SH-SY5Y (cell line): ENCODE results near the gene B3GALT5.

Source experiments
- GATA2 ChIP-seq: IDR thresholded peaks from 2 replicates; pipeline ENCODE4 v1.6.1; 2011; ENCODE audit warnings: mild to moderate bottlenecking, low read depth, low read length
- GATA3 ChIP-seq: IDR thresholded peaks from 2 replicates; pipeline ENCODE4 v1.6.1; 2011; ENCODE audit warnings: low read depth, mild to moderate bottlenecking, low read length, moderate library complexity

B3GALT5 gene

GRCh38 chr21:39595465-39595864 is 17.3 kb upstream of the B3GALT5 start:
- TF ChIP-seq GATA2 (no peak), GATA3 (no peak)

DNA sequence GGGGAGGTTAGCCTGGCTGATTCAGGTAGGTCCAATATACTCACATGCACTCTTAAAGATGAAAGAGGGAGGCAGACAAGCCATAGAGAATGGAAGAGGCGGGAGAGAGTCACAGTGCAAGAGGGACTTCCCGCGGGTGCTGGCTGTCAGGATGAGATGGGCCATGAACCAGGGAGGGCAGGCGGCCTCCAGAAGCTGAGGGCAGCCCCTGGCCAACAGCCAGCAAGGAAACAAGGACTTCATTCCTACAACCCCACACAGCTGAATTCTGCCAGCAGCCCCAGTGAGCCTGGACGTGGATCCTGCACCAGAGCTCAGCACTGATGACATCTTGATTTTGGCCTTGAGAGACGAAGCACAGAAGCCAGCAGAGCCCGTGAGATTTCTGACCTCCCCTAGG is 15.1 kb upstream of the B3GALT5 start:
- no peak for TF ChIP-seq GATA2
- no peak for TF ChIP-seq GATA3

DNA sequence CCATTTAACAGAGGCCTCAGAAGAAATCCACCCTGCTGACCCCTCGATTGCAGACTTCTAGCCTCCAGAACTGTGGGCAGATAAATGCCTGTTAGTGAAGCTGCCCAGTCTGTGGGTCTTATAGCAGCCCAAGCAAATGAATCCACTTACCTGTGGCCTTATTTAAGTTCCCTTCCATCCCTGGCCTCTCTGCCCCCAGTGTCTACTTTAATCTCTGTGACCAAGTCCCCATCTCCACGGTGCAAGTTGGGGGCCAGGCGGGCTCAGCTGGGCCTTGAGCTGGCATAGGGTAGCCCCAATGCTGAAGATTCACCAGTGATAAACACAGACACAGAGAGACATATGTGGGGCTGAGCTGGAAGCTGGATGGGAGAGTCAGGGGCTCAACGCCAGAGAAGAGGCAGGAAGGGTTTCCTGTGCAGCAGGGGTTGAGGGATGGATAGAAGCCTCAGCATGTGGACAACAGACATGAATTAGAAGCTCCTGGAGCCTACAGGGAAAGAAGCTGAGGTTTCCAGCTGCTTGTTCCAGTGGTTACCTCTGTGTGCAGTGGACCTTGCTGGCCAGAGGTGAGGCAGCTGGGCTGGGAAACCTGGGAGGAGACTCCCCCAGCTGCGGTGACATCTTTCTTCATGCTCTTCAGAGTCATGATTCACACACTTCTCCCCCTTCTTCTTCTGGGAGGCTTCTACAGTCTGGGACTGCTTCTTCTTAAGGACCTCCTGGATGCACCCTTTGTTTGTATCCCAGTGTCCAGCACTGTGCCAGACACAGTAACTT is 13.4 kb upstream of the B3GALT5 start:
- TF ChIP-seq GATA3 (no peak), GATA2 (no peak)

DNA sequence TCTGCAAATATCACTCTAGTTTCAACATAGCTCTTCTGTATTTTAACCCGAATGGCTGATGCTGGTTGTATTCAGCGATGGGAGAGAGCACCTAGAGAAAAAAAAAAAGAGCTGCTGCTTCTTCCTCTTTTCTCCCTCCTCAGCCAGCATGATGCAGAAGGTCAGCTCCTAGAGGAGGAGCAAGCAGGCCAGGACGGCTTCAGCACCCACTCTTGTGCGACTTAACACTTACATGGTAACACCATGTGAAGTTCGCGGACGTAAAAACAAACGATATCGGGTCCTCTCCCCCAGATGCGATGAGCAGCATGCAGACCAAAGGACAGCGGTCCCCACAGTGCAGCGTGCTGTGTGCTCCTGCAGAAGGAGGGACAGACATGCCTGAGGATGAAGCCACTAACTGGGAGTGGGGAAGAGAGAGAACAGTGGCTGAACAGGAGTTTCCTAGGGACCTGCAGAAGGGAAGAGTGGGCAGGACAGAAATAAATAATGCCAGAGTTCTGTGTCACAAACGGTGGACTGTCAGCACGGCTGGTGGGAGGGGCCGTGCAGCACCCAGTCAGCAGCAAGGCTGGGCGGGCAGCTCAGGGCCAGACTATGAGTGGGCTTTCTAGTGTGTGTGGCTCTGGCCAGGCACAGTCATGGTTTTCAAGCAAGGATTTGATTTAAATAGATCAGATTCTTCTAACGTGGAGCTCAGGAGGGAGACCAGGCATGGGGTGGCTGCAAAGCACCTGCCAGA is 11.4 kb upstream of the B3GALT5 start:
- TF ChIP-seq GATA3 (no peak), GATA2 (no peak)

DNA sequence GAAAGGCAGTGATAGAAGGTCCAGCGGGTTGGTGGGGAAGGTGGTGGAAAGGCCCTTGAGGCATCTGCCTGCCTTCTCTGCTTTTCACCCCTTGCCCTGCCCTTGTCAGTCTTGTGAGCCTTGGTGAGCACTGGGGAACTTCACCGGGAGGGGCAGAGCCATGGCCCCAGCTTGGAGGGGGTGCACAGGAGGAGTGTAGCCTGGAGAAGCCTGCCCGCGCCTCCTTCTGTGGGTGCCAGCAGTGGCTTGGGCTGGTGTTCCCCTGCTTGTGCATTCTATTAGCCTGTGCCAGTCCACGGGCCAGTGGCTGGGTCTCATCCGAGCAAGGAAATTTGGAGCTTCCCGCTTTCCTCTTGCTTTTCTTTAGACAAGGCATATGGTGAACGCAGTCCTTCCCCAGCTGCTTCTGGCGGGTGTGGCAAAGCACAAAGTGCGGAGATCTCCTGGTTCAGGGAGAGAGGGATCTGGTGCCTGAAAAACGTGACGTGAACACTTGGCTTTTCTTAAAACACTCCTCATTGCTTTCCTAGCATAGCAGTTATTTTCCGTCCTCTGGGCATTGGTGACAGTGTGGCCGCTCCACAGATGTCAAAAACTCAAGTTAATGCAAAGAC is 10.6 kb upstream of the B3GALT5 start:
- TF ChIP-seq GATA2, result no peak
- no peak for TF ChIP-seq GATA3

DNA sequence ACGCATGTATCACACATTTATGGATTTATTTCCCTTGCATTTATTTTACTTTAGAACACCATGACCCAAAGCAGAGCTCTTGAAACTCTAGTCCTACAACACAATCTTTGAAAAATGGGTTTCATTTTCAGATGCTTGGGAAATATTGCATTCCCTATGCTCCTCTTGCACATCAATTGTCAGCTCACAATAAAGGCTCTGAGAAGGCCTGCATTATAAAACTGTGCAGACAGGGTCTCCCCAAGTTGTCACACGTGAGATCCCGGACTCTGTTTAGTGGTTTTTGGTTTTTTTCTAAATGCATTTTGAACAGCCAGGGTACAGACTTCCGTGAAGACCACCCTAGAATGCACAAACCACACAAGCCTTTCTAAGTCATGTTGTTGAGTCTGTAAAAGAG is 9.9 kb upstream of the B3GALT5 start:
- TF ChIP-seq GATA3 (no peak), GATA2 (no peak)

DNA sequence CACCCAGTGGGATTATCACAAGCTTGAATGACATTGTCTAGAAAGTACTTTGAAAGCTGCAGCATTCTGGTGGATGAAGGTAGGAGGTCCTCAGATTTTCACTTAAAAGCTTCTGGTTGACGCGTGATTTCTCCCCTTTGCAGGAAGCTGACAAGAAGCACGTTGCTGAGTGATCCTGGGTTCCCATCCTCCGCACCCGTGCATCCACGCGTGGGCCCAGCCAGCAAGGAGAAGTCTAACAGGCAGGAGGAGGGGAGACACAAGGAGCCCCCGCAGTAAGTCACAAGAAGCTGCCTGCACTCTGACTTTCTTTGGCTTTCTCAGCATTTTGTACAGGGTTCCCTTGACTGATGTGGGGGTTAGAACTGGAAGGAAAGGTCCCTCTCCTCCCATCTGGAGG is 7.8 kb upstream of the B3GALT5 start:
- TF ChIP-seq GATA2 (no peak), GATA3 (no peak)

- no peak for TF ChIP-seq GATA3
- TF ChIP-seq GATA2, result no peak
Measured at GRCh38 chr21:39610703-39611102, 2.0 kb upstream of the B3GALT5 start.

- TF ChIP-seq GATA3 (no peak), GATA2 (no peak)
Measured at GRCh38 chr21:39611551-39612190, 1.1 kb upstream of the B3GALT5 start.

DNA sequence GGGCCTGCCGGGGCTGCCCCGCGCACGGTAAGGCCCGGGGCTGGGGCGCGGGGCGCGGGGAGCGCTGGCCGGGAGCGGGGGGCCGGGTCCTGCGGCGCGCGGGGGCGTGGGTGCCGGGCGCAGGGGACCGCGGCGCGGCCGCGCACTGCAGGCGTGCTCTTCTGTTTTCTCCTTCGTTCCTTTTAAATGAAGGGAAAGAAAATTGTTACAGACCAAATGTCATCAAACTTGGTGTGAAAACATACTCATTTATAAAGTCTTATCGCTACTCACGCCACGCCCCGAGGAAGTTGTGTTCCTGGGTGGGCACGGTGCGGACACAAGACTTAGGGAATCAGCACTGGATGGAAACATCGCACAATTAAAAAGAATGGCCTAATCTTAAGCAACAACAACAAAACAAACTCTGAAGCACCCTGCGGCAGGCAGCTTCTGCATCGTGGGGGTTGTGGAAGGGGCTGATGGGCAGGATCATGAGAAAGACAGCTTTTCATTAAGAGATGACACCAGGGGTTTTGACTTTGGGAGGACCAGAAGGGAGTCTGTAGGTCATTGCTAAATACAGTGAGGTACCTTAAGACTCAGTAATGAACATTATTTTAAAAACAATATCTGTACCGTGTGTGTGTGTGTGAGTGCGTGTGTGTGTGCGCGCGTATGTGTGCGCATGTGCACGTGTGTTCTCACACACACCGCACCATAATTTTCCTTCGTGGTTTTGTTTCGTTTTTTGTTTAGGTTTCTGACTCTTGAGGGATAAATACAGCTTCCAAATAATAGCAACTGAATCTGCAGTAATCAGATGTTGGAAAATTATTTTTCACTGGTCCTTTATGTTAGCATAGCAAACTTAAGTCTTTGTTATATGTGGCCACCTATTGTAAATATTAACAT is 548 bp downstream of the B3GALT5 start:
- TF ChIP-seq GATA3, result no peak
- no peak for TF ChIP-seq GATA2

DNA sequence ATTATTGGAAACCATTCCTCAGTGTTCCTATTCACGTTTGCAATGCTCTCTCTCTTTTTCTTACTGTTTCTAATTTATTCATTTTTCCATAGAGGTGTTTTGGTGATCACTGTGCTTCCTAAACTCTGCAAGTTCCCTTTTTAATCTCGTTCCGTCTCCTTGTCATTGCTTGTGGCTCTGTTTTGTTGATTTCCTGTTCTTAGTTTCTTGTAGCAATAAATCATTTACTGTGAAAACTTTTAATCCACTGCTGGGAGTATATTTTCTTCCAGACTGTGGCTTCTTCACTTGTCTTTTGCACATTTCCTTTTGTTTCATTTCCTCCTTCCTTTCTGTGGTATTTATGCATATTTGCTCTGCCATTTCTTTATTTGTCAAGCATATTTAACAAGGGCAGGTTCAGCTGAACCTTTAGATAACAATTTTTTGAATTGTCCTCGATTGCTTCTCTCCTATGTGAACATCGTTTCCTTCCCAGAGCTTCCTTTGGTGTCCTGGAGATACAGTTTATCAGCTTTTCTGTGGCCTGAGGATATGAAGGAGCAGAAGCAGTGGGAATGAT is 3.6 kb downstream of the B3GALT5 start:
- TF ChIP-seq GATA3, result no peak
- no peak for TF ChIP-seq GATA2

GRCh38 chr21:39620856-39621255 is 8.1 kb downstream of the B3GALT5 start:
- TF ChIP-seq GATA3, result no peak
- no peak for TF ChIP-seq GATA2
